HepG2 (cell line): Measurements from ENCODE around the gene TRIP6. TPM values are rescaled to one million over a fixed set of nuclear protein-coding genes. Genes with fewer than 3 reads are reported as not detected.

ENCODE experiments used
- ATAC-seq: fragments of 200-7000 bp; cut with Tn5 transposase; 3 replicates; pipeline ENCODE4 v1.9.1; 2020; ENCODE audit warnings: mild to moderate bottlenecking, moderate library complexity
- BruUV-seq: library from RNA; stranded (reverse); fragments of 400-500 nt; replicated peaks from 2 replicates; lab custom pipeline; 2021; lab: Mats Ljungman, UMichigan
- CTCF ChIA-PET: fragments of 300-600 bp; formaldehyde crosslinking; extraction: SDS; loops from one replicate; lab custom pipeline; 2021; ENCODE audit warnings: low total read pairs, inconsistent platforms, low intra/inter-chr PET ratio; lab: Yijun Ruan, JAX
- POLR2A ChIA-PET: fragments of 350-600 bp; sonication (Branson Sonifier 250); formaldehyde crosslinking; loops from one replicate; lab custom pipeline; 2020; ENCODE audit warnings: antibody characterized with exemption, inconsistent platforms; lab: Yijun Ruan, JAX
- DNase-seq: peaks from one replicate; pipeline ENCODE4 v3.0.0-alpha.2; 2015; ENCODE audit warnings: low spot score
- FAIRE-seq: peaks from 3 replicates; lab custom pipeline; 2011; peaks lifted over from hg19 to GRCh38; lab: Jason Lieb, UNC
- H2AFZ ChIP-seq: one replicate; pipeline ENCODE4 v1.6.1; 2011; ENCODE audit warnings: low read length, inconsistent platforms
- H3K27ac ChIP-seq: fragments of 300-600 bp; 3 replicates; pipeline ENCODE4 v1.8.0; 2011; ENCODE audit warnings: mixed run types, mild to moderate bottlenecking, mixed read lengths, low read length, inconsistent platforms; ENCODE audit not compliant: insufficient read depth; ENCODE audit errors: extremely low read length
- H3K27me3 ChIP-seq, 2 experiments: fragments of 200-600 bp in 1 of 2; 2 replicates in 1 of 2; 3 replicates in 1 of 2; pipeline versions ENCODE4 v1.6.0 to v1.8.0; 2011; ENCODE audit warnings: low read length in 2 of 2, mild to moderate bottlenecking in 2 of 2, moderate library complexity in 2 of 2, inconsistent platforms in 1 of 2; ENCODE audit not compliant: insufficient read depth in 2 of 2, control insufficient read depth in 1 of 2
- H3K36me3 ChIP-seq, 2 experiments: fragments of 200-600 bp in 1 of 2; replicated peaks in 1 of 2; 2 replicates in 1 of 2; 3 replicates in 1 of 2; pipeline versions ENCODE4 v1.5.1 to v1.8.0; 2011; ENCODE audit warnings: low read length in 2 of 2, inconsistent platforms in 1 of 2; ENCODE audit not compliant: insufficient read depth in 2 of 2, control insufficient read depth in 1 of 2
- H3K4me1 ChIP-seq: 2 replicates; pipeline ENCODE4 v1.5.1; 2012; ENCODE audit warnings: low read length, inconsistent platforms; ENCODE audit not compliant: insufficient read depth
- H3K4me2 ChIP-seq: 2 replicates; pipeline ENCODE4 v1.6.0; 2011; ENCODE audit warnings: low read depth, low read length, inconsistent platforms
- H3K4me3 ChIP-seq, 3 experiments: fragments of 200-600 bp in 1 of 3; sonication (generic), shearing (Covaris generic) in 1 of 3; replicated peaks in 1 of 3; 2 replicates each; pipeline ENCODE4 v1.5.1; 2011 to 2016; ENCODE audit warnings: low read length in 3 of 3, inconsistent platforms in 2 of 3, low read depth in 2 of 3, mild to moderate bottlenecking in 2 of 3, control low read depth in 1 of 3, mixed read lengths in 1 of 3; ENCODE audit not compliant: insufficient read depth in 1 of 3
- H3K79me2 ChIP-seq: one replicate; pipeline ENCODE4 v1.6.1; 2011; ENCODE audit warnings: low read length, inconsistent platforms; ENCODE audit not compliant: insufficient read depth
- H3K9ac ChIP-seq: 2 replicates; pipeline ENCODE4 v1.6.0; 2011; ENCODE audit warnings: mild to moderate bottlenecking, low read depth, low read length, inconsistent platforms; ENCODE audit not compliant: insufficient read depth
- H3K9me3 ChIP-seq: 2 replicates; pipeline ENCODE4 v1.5.1; 2012; ENCODE audit warnings: mild to moderate bottlenecking, low read length
- H4K20me1 ChIP-seq: 2 replicates; pipeline ENCODE4 v1.6.0; 2011; ENCODE audit warnings: inconsistent platforms, mild to moderate bottlenecking, low read length, moderate library complexity; ENCODE audit not compliant: insufficient read depth
- KDM1A ChIP-seq: IDR thresholded peaks from 2 replicates; pipeline ENCODE4 v1.6.1; 2016; ENCODE audit warnings: missing compliant biosample characterization
- NFYB ChIP-seq: sonication (generic); formaldehyde crosslinking; IDR thresholded peaks from 2 replicates; pipeline ENCODE4 v1.4.0; 2020; ENCODE audit warnings: missing genetic modification reagents
- NKX3-1 ChIP-seq: sonication (generic); formaldehyde crosslinking; IDR thresholded peaks from 2 replicates; pipeline ENCODE4 v1.5.0; 2020; ENCODE audit warnings: missing genetic modification reagents
- REPIN1 ChIP-seq: sonication (generic); formaldehyde crosslinking; IDR thresholded peaks from 2 replicates; pipeline ENCODE4 v1.8.0; 2022; ENCODE audit warnings: missing genetic modification reagents, low read depth, mild to moderate bottlenecking, borderline replicate concordance
- SRSF1 ChIP-seq: fragments of 200-400 bp; formaldehyde crosslinking; optimal IDR thresholded peaks from 2 replicates; pipeline ENCODE3; 2017; ENCODE audit warnings: mild to moderate bottlenecking, low read depth, low read length, moderate library complexity
- TFDP1 ChIP-seq: IDR thresholded peaks from 2 replicates; pipeline ENCODE4 v1.6.1; 2016; ENCODE audit warnings: missing compliant biosample characterization, missing genetic modification reagents, borderline replicate concordance
- WIZ ChIP-seq: sonication (generic); formaldehyde crosslinking; IDR thresholded peaks from 2 replicates; pipeline ENCODE4 v1.5.1; 2020; ENCODE audit warnings: mild to moderate bottlenecking, missing genetic modification reagents
- ZNF10 ChIP-seq: sonication (generic); formaldehyde crosslinking; IDR thresholded peaks from 2 replicates; pipeline ENCODE4 v1.4.0; 2020; ENCODE audit warnings: mild to moderate bottlenecking, low read depth, missing genetic modification reagents, borderline replicate concordance
- ZNF207 ChIP-seq: fragments of 450-650 bp; IDR thresholded peaks from 2 replicates; pipeline ENCODE4 v1.6.1; 2016; ENCODE audit warnings: antibody characterized with exemption, borderline replicate concordance
- ZNF605 ChIP-seq: sonication (generic); formaldehyde crosslinking; IDR thresholded peaks from 2 replicates; pipeline ENCODE4 v1.8.0; 2022; ENCODE audit warnings: mild to moderate bottlenecking, missing genetic modification reagents
- ZNF737 ChIP-seq: sonication (generic); formaldehyde crosslinking; IDR thresholded peaks from 2 replicates; pipeline ENCODE4 v1.5.0; 2020; ENCODE audit warnings: missing genetic modification reagents, mild to moderate bottlenecking, borderline replicate concordance
- WGBS: methylation state at CpG from one replicate; pipeline ENCODE4 v1.1.6; 2017; ENCODE audit warnings: low lambda C conversion rate; 5-methylcytosine and 5-hydroxymethylcytosine counted together
- in situ Hi-C: cut with HindIII; loops from 2 replicates; pipeline ENCODE4 v1.10.0; 2017; ENCODE audit warnings: low pct_unique_long_range_greater_than_20kb; ENCODE audit not compliant: extremely low pct_ligation_motif_present
- intact Hi-C: fragments of 100-400 bp; cut with micrococcal nuclease; formaldehyde crosslinking; loops from one replicate; pipeline ENCODE4 v1.10.0; 2022; ENCODE audit not compliant: unreplicated experiment
- polyA plus RNA-seq, 8 experiments: library from polyadenylated mRNA; depleted of rRNA in 3 of 8; stranded (reverse) in 7 of 8; unstranded in 1 of 8; fragments of >200 nt; fragmentation: Illumina TruSeq in 4 of 8; extraction: Trizol in 4 of 8; gene quantifications; 2 replicates each; pipeline versions ENCODE4 v1.2.1 to v1.2.3, GENCODE V29; 2011 to 2016; ENCODE audit warnings: low read depth in 4 of 8, missing spikeins in 1 of 8, mixed read lengths in 1 of 8; ENCODE audit not compliant: insufficient read depth in 1 of 8
- total RNA-seq, 5 experiments: library from RNA; depleted of rRNA; stranded (reverse); fragments of >200 nt; fragmentation: Illumina TruSeq; extraction: Trizol; gene quantifications; 2 replicates each; pipeline ENCODE4 v1.2.3, GENCODE V29; 2016; ENCODE audit warnings: low read depth in 1 of 5
- TF ChIP-seq, protein P1 (sequence below): sonication (generic); formaldehyde crosslinking; IDR thresholded peaks from 2 replicates; pipeline ENCODE4 v1.4.0; 2020; ENCODE audit warnings: mild to moderate bottlenecking, missing genetic modification reagents
- TF ChIP-seq, protein P2 (sequence below): sonication (generic); formaldehyde crosslinking; IDR thresholded peaks from 2 replicates; pipeline ENCODE4 v1.5.1; 2020; ENCODE audit warnings: mild to moderate bottlenecking, moderate library complexity, missing genetic modification reagents

The TRIP6 gene
- total and polyA plus RNA-seq, 2 of the 13 experiments (the other 11 are each of a cell fraction or from before 2014, with no cell fraction given) = 0.34 to 0.38 TPM

DNA sequence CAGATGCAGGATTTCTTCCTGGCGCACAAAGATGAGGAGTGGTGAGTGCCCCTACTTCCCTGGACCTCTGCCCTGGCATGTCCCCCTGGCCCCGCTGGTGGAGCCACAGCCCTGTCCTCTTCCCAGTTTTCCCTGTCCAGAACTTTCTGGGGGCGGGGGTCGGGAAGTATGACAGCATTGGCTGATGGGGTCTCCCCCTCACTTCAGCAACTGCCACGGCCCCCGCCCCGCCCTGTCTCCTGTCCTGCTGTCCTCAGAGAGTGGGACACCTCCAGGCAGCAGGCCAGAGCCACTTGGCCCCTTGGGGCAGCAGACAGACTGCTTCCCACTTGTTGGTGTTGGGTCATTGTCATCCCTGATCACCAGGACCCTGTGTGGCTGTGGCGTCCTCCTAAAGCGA, 15.0 kb downstream of the TRIP6 start:
- peaks cover 37% of the 10 kb centered on the region for H3K79me2 ChIP-seq
- ChIA-PET POLR2A (no interaction called here), CTCF (no interaction called here)
- BruUV-seq = no TSS peak
- no peak for DNase-seq
- no peak overlapping the region for H3K4me2 ChIP-seq
- in situ Hi-C loops (loop anchor here (25.0 kb wide), 1 partner anchor 405 kb away; no protein-coding TSS in a partner anchor), intact Hi-C loops (no loop called here)
- TF ChIP-seq, protein P1, sequence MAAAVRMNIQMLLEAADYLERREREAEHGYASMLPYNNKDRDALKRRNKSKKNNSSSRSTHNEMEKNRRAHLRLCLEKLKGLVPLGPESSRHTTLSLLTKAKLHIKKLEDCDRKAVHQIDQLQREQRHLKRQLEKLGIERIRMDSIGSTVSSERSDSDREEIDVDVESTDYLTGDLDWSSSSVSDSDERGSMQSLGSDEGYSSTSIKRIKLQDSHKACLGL = no peak
- TF ChIP-seq, protein P2, sequence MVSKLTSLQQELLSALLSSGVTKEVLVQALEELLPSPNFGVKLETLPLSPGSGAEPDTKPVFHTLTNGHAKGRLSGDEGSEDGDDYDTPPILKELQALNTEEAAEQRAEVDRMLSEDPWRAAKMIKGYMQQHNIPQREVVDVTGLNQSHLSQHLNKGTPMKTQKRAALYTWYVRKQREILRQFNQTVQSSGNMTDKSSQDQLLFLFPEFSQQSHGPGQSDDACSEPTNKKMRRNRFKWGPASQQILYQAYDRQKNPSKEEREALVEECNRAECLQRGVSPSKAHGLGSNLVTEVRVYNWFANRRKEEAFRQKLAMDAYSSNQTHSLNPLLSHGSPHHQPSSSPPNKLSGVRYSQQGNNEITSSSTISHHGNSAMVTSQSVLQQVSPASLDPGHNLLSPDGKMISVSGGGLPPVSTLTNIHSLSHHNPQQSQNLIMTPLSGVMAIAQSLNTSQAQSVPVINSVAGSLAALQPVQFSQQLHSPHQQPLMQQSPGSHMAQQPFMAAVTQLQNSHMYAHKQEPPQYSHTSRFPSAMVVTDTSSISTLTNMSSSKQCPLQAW (CRISPR knock-in tag) = no peak
- TF ChIP-seq NKX3-1 (CRISPR knock-in tag) (no peak), TFDP1 (CRISPR knock-in tag) (no peak), ZNF10 (no peak), REPIN1 (no peak), ZNF207 (no peak), WIZ (no peak), ZNF737 (no peak), NFYB (no peak), KDM1A (CRISPR knock-in tag) (no peak), SRSF1 (no peak), ZNF605 (CRISPR knock-in tag) (no peak)
- no peak overlapping the region for H3K27ac ChIP-seq
- H3K9me3 ChIP-seq = no peaks in the 10 kb centered on the region
- 100% methylated on average over 4 of the region's 9 CpGs for WGBS
- H3K27me3 ChIP-seq = no peaks in the 10 kb centered on the region
- no peak for ATAC-seq
- peaks cover 46% of the 10 kb centered on the region for H3K4me1 ChIP-seq
- no peak for FAIRE-seq
- no peak overlapping the region for H3K9ac ChIP-seq
- H4K20me1 ChIP-seq = peaks cover 8% of the 10 kb centered on the region; the same call in 1 of the 2 replicates
- no peak overlapping the region for H2AFZ ChIP-seq
- peaks cover 41 to 87% of the 10 kb centered on the region in 2 experiments for H3K36me3 ChIP-seq
- H3K4me3 ChIP-seq = no peak overlapping the region
